Measurements from ENCODE around the gene ESYT1.
"Not testable (repeated sequence)": the region's sequence is repeated elsewhere in the genome, so short reads cannot be mapped to it uniquely, and the experiment has no call there.

Gene ESYT1

GRCh38 chr12:56155256-56155845 is 27.3 kb downstream of the ESYT1 start:
- TF ChIP-seq, protein P1, sequence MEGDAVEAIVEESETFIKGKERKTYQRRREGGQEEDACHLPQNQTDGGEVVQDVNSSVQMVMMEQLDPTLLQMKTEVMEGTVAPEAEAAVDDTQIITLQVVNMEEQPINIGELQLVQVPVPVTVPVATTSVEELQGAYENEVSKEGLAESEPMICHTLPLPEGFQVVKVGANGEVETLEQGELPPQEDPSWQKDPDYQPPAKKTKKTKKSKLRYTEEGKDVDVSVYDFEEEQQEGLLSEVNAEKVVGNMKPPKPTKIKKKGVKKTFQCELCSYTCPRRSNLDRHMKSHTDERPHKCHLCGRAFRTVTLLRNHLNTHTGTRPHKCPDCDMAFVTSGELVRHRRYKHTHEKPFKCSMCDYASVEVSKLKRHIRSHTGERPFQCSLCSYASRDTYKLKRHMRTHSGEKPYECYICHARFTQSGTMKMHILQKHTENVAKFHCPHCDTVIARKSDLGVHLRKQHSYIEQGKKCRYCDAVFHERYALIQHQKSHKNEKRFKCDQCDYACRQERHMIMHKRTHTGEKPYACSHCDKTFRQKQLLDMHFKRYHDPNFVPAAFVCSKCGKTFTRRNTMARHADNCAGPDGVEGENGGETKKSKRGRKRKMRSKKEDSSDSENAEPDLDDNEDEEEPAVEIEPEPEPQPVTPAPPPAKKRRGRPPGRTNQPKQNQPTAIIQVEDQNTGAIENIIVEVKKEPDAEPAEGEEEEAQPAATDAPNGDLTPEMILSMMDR (conservative IDR thresholded peaks at IDR 0.05; ENCODE audit: low read depth, low read length), result no peak
- DNase-seq (ENCODE audit: low read depth), result no peak

DNA sequence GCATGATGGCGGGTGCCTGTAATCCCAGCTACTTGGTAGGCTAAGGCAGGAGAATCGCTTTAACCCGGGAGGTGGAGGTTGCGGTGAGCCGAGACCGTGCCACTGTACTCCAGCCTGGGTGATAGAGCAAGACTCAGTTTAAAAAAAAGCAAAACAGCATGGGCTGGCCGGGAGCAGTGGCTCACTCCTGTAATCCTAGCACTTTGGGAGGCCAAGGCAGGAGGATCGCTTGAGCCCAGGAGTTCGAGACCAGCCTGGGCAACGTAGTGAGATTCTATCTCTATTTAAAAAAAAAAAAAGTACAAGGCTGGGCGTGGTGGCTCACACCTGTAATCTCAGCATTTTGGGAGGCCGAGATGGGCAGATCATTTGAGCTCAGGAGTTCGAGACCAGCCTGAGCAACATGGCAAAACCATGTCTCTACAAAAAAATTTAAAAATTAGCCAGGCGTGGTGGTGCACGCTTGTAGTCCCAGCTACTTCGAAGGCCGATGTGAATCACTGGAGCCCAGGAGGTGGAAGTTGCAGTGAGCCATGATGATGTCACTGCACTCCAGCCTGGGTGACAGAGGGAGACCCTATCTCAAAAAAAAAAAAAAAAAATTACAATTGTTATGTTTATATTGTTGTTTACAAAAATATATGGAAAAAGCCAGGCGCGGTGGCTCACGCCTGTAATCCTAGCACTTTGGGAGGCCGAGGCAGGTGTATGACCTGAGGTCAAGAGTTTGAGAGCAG is 28.6 kb downstream of the ESYT1 start:
- peak overlapping the region; percentile 98 for H3K4me3 ChIP-seq (ENCODE audit: low read depth, low read length)

More at GRCh38 chr12:56155256-56155845, 27.3 kb downstream of the ESYT1 start:
- H3K4me3 ChIP-seq (ENCODE audit: low read depth, low read length), result no peak overlapping the region

GRCh38 chr12:56157201-56158028 is 29.3 kb downstream of the ESYT1 start:
- TF ChIP-seq, protein P1 (conservative IDR thresholded peaks at IDR 0.05; ENCODE audit: low read depth, low read length), result peak; percentile 79
- DNase-seq (ENCODE audit: low read depth), result peak; percentile 91
- H3K4me3 ChIP-seq (ENCODE audit: low read depth, low read length), result peak overlapping the region; percentile 98

More for the DNA sequence above, 28.6 kb downstream of the ESYT1 start:
- not testable (repeated sequence) for DNase-seq (ENCODE audit: low read depth)

DNA sequence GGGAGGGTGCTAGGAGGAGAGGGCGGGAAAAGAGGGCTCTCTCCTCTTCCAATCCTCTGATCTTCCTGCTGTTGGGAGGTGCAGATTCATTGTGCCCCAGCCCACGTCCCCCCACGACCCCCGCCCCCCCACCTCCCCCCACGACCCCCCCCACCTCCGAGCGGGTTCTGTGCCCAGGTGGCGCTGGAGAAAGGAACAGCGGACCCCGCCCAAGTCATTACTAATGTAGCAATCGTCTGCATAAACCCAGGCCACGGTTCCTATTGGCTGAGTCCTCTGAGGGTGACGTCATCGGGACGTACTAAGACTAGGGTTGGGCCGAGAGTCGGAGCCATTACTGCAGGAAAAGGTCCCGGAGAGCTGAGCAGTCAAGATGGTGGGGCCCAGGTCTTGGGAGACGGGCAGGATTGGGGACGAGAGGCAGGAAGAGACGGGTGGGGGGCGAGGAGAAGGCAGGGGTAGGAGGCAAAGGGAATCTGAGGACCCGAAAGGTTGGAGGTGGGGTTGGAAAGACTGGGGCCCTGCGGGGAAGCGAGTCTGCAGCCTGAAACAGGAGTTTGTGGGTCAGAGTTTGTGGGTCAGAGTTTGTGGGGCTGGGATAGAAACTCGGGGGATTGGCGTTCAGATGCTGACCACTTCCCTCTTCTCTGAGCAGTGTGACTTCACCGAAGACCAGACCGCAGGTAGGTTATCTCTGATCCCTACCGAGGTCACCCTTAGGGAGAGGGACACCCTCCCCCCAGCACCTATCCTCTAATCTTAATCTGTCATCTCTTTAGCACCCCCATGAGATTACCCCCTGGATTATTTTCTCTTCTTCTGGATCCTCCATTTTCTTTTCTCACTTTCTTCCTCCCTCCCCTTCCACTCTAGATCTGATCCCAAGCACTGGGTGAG is 30.2 kb downstream of the ESYT1 start, which contains the start of gene MYL6:
MYL6 (plus strand) TSS at position 331 of the 897 bp plus-strand sequence; CDS start at position 374, 43 bp downstream.
- TF ChIP-seq, protein P1 (conservative IDR thresholded peaks at IDR 0.05; ENCODE audit: low read depth, low read length), result no peak
- DNase-seq (ENCODE audit: low read depth), result peak; percentile 99

DNA sequence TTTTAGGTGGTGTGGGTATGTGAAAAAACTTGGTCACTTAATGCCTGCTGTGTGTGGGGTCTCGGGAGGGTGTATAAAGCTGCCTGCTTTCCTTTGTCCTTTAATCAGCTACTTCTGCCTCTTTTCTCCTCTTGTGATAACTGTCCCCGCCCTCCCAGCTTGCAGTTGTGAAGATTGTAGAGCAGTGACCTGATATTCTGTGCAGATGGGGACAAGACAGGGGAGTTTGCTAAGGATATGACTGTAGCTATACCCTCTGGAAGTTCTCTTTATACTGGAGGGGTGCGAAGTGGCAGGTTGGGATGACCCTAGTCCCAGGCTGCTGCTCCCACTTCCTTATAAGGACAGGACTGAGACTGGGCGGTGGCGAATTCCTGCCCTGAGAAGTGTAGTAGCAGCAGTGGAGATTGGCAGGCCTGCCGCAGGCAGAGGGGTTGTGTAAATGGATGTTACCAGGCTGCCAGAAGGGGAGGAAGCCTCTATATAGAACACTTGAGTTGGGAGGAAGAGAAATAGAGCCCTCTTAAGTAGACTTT is 30.9 kb downstream of the ESYT1 start:
- TF ChIP-seq, protein P1 (conservative IDR thresholded peaks at IDR 0.05; ENCODE audit: low read depth, low read length), result no peak
- DNase-seq (ENCODE audit: low read depth), result peak; percentile 78

More for the DNA sequence above, 30.2 kb downstream of the ESYT1 start, which contains the start of gene MYL6:
- H3K4me3 ChIP-seq (ENCODE audit: low read depth, low read length), result peak within 1 kb of the TSS; percentile 98

GRCh38 chr12:56159482-56160192 is 31.6 kb downstream of the ESYT1 start:
- DNase-seq (ENCODE audit: low read depth), result no peak
- peak overlapping the region; percentile 98 for H3K4me3 ChIP-seq (ENCODE audit: low read depth, low read length)
- TF ChIP-seq, protein P1 (conservative IDR thresholded peaks at IDR 0.05; ENCODE audit: low read depth, low read length), result no peak

More for the DNA sequence above, 30.9 kb downstream of the ESYT1 start:
- peak overlapping the region; percentile 98 for H3K4me3 ChIP-seq (ENCODE audit: low read depth, low read length)
